Measurements from ENCODE around the gene SORBS2.

Gene SORBS2

GRCh38 chr4:185797596-185798338 lies 14.2 kb downstream of the SORBS2 start:
- H2BK120ac ChIP-seq (ENCODE audit: low read depth, low read length) = no peak overlapping the region
- no peak overlapping the region for H2BK5ac ChIP-seq (ENCODE audit: low read length)
- no peak overlapping the region for H2AK5ac ChIP-seq (ENCODE audit: low read length)
- no peak overlapping the region for H3K27ac ChIP-seq (ENCODE audit: low read depth, low read length)
- H3K23ac ChIP-seq (ENCODE audit: low read length) = no peak overlapping the region
- no peak overlapping the region for H3K4me3 ChIP-seq (ENCODE audit: low read length)
- no peak overlapping the region for H3K4me2 ChIP-seq (ENCODE audit: low read length)
- H2BK15ac ChIP-seq (replicated peaks; ENCODE audit: low read depth) = no peak overlapping the region
- no peak overlapping the region for H4K5ac ChIP-seq (ENCODE audit: low read length)
- no peak for DNase-seq
- H3K9ac ChIP-seq (ENCODE audit: low read length) = no peak overlapping the region
- H3K36me3 ChIP-seq (ENCODE audit: control insufficient read depth, insufficient read depth, low read length) = no peaks in the 10 kb centered on the region
- no peaks in the 10 kb centered on the region for H3K27me3 ChIP-seq (ENCODE audit: insufficient read depth, low read length, poor library complexity)
- H3K18ac ChIP-seq (ENCODE audit: low read length) = no peak overlapping the region
- no peak overlapping the region for H3K56ac ChIP-seq (ENCODE audit: low read length)
- no CpG with 5 or more reads among the region's 8 CpGs for WGBS (ENCODE audit: extremely low coverage, insufficient coverage, low lambda C conversion rate)
- H3K4me1 ChIP-seq (ENCODE audit: control insufficient read depth, low read depth, low read length) = no peaks in the 10 kb centered on the region
- H3K79me2 ChIP-seq (ENCODE audit: control insufficient read depth, insufficient read depth, low read length) = no peaks in the 10 kb centered on the region
- no peaks in the 10 kb centered on the region for H3K79me1 ChIP-seq (ENCODE audit: low read length)
- H4K8ac ChIP-seq (ENCODE audit: low read depth, low read length) = no peak overlapping the region
- H3K4ac ChIP-seq (ENCODE audit: low read depth, low read length) = no peak overlapping the region

DNA sequence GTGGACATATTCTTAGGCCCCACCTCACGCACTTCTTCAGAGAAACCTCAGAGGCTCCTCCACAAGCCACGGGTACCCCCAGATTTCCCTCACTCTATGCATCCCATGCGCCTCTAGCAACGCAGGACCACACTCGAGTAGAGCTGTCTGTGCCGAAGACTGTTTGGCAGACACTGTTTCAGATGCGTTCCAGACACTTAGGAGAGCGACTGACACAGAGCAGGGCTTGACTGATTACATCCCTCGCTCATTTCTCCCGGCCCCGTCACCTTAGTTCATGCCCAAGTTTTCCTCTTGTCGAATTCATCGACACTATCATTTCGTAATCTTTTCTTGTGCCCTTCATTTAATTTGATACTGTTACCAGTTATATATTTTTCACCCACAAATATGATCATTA lies 15.0 kb downstream of the SORBS2 start:
- no CpG with 5 or more reads among the region's 14 CpGs for WGBS (ENCODE audit: extremely low coverage, insufficient coverage, low lambda C conversion rate)
- no peaks in the 10 kb centered on the region for H3K27me3 ChIP-seq (ENCODE audit: insufficient read depth, low read length, poor library complexity)
- no peaks in the 10 kb centered on the region for H3K4me1 ChIP-seq (ENCODE audit: control insufficient read depth, low read depth, low read length)
- no peaks in the 10 kb centered on the region for H3K79me1 ChIP-seq (ENCODE audit: low read length)
- H4K8ac ChIP-seq (ENCODE audit: low read depth, low read length) = no peak overlapping the region
- no peak overlapping the region for H3K18ac ChIP-seq (ENCODE audit: low read length)
- H3K9ac ChIP-seq (ENCODE audit: low read length) = no peak overlapping the region
- no peak overlapping the region for H3K4ac ChIP-seq (ENCODE audit: low read depth, low read length)
- no peak overlapping the region for H4K5ac ChIP-seq (ENCODE audit: low read length)
- H3K56ac ChIP-seq (ENCODE audit: low read length) = no peak overlapping the region
- no peaks in the 10 kb centered on the region for H3K36me3 ChIP-seq (ENCODE audit: control insufficient read depth, insufficient read depth, low read length)
- H3K4me2 ChIP-seq (ENCODE audit: low read length) = no peak overlapping the region
- DNase-seq = no peak
- no peak overlapping the region for H2BK15ac ChIP-seq (replicated peaks; ENCODE audit: low read depth)
- no peak overlapping the region for H3K27ac ChIP-seq (ENCODE audit: low read depth, low read length)
- no peak overlapping the region for H2BK5ac ChIP-seq (ENCODE audit: low read length)
- no peak overlapping the region for H2BK120ac ChIP-seq (ENCODE audit: low read depth, low read length)
- H2AK5ac ChIP-seq (ENCODE audit: low read length) = no peak overlapping the region
- no peak overlapping the region for H3K4me3 ChIP-seq (ENCODE audit: low read length)
- no peaks in the 10 kb centered on the region for H3K79me2 ChIP-seq (ENCODE audit: control insufficient read depth, insufficient read depth, low read length)
- H3K23ac ChIP-seq (ENCODE audit: low read length) = no peak overlapping the region

DNA sequence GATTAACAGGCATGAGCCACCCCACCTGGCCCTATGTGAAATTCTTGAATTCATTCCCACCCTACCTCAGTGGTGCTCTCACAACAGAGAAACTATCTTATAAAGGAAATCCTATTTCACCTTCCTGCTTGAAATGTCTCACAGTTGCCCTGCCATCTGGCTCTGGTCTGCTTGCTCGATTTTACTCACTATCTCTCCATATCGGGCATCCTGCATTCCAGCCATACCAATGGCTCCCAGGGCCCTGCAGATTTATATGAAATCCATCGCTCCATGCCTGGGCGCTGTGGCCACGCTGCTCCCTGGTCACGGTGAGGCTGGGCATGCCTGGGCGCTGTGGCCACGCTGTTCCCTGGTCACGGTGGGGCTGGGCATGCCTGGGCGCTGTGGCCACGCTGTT lies 15.8 kb downstream of the SORBS2 start:
- Histone ChIP-seq H3K27me3 (ENCODE audit: insufficient read depth, low read length, poor library complexity) (no peaks in the 10 kb centered on the region), H3K9ac (ENCODE audit: low read length) (no peak overlapping the region), H3K4me2 (ENCODE audit: low read length) (no peak overlapping the region), H3K36me3 (ENCODE audit: control insufficient read depth, insufficient read depth, low read length) (no peaks in the 10 kb centered on the region), H2BK120ac (ENCODE audit: low read depth, low read length) (no peak overlapping the region), H3K4ac (ENCODE audit: low read depth, low read length) (no peak overlapping the region), H2BK5ac (ENCODE audit: low read length) (no peak overlapping the region), H3K27ac (ENCODE audit: low read depth, low read length) (no peak overlapping the region), H4K5ac (ENCODE audit: low read length) (no peak overlapping the region), H3K4me3 (ENCODE audit: low read length) (no peak overlapping the region), H3K18ac (ENCODE audit: low read length) (no peak overlapping the region), H3K56ac (ENCODE audit: low read length) (no peak overlapping the region), H3K79me1 (ENCODE audit: low read length) (no peaks in the 10 kb centered on the region), H4K8ac (ENCODE audit: low read depth, low read length) (no peak overlapping the region), H2BK15ac (replicated peaks; ENCODE audit: low read depth) (no peak overlapping the region), H3K79me2 (ENCODE audit: control insufficient read depth, insufficient read depth, low read length) (no peaks in the 10 kb centered on the region), H3K4me1 (ENCODE audit: control insufficient read depth, low read depth, low read length) (no peaks in the 10 kb centered on the region), H3K23ac (ENCODE audit: low read length) (no peak overlapping the region), H2AK5ac (ENCODE audit: low read length) (no peak overlapping the region)
- DNase-seq = peak; percentile 65
- WGBS (ENCODE audit: extremely low coverage, insufficient coverage, low lambda C conversion rate) = no CpG with 5 or more reads among the region's 11 CpGs

DNA sequence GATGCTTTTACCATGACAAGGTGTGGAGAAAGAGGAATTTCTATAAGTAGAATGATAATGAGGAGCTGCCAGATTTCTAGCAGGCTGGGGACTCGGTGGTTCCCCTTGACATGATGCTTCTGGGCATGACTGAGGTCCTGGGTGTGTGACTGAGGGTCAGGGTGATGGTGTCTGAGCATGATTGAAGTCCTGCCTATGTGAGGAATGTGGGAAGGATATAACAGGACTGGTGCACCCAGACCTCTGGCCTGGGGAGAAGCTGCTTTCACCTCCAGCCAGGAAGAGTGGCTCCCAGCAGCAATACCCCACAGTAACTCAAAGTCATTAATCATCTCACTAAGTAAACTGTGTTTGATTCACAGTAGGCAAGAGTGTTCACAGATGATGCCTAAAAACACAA lies 17.4 kb downstream of the SORBS2 start:
- no peak overlapping the region for H2BK15ac ChIP-seq (replicated peaks; ENCODE audit: low read depth)
- H3K27me3 ChIP-seq (ENCODE audit: insufficient read depth, low read length, poor library complexity) = no peaks in the 10 kb centered on the region
- no peaks in the 10 kb centered on the region for H3K4me1 ChIP-seq (ENCODE audit: control insufficient read depth, low read depth, low read length)
- no peak overlapping the region for H3K9ac ChIP-seq (ENCODE audit: low read length)
- no peak overlapping the region for H3K4ac ChIP-seq (ENCODE audit: low read depth, low read length)
- no peaks in the 10 kb centered on the region for H3K79me2 ChIP-seq (ENCODE audit: control insufficient read depth, insufficient read depth, low read length)
- no peak overlapping the region for H3K18ac ChIP-seq (ENCODE audit: low read length)
- no peak overlapping the region for H3K4me3 ChIP-seq (ENCODE audit: low read length)
- H2BK120ac ChIP-seq (ENCODE audit: low read depth, low read length) = no peak overlapping the region
- H2AK5ac ChIP-seq (ENCODE audit: low read length) = no peak overlapping the region
- H3K36me3 ChIP-seq (ENCODE audit: control insufficient read depth, insufficient read depth, low read length) = no peaks in the 10 kb centered on the region
- no peak overlapping the region for H2BK5ac ChIP-seq (ENCODE audit: low read length)
- no peak overlapping the region for H3K27ac ChIP-seq (ENCODE audit: low read depth, low read length)
- no peak overlapping the region for H4K5ac ChIP-seq (ENCODE audit: low read length)
- H3K79me1 ChIP-seq (ENCODE audit: low read length) = no peaks in the 10 kb centered on the region
- no peak overlapping the region for H3K56ac ChIP-seq (ENCODE audit: low read length)
- WGBS (ENCODE audit: extremely low coverage, insufficient coverage, low lambda C conversion rate) = no CpG with 5 or more reads among the region's 1 CpG
- H3K4me2 ChIP-seq (ENCODE audit: low read length) = no peak overlapping the region
- H4K8ac ChIP-seq (ENCODE audit: low read depth, low read length) = no peak overlapping the region
- DNase-seq = no peak
- no peak overlapping the region for H3K23ac ChIP-seq (ENCODE audit: low read length)

GRCh38 chr4:185793716-185794115 lies 18.3 kb downstream of the SORBS2 start:
- no peaks in the 10 kb centered on the region for H3K79me1 ChIP-seq (ENCODE audit: low read length)
- DNase-seq = no peak

DNA sequence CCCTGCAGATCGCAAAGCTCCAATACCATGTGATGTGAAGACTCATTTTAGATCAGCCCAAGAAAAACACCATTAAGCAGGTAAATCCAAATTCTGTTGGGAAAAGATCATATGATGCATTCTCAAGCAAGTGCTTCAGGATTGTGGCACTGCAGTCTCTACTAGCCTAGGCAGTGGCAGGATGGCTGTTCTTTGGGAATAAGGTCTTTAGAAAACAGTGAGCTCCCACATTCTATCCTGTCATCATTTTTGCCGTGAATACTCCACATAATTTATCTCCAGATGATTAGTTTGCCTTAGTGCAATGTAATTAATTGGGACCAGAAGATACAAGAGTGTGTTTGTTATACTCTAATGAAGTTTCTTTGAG lies 18.9 kb downstream of the SORBS2 start:
- no peaks in the 10 kb centered on the region for H3K79me1 ChIP-seq (ENCODE audit: low read length)
- no peak overlapping the region for H3K4me2 ChIP-seq (ENCODE audit: low read length)
- H4K8ac ChIP-seq (ENCODE audit: low read depth, low read length) = no peak overlapping the region
- H2BK15ac ChIP-seq (replicated peaks; ENCODE audit: low read depth) = no peak overlapping the region
- H2AK5ac ChIP-seq (ENCODE audit: low read length) = no peak overlapping the region
- H3K56ac ChIP-seq (ENCODE audit: low read length) = no peak overlapping the region
- H3K4me1 ChIP-seq (ENCODE audit: control insufficient read depth, low read depth, low read length) = no peaks in the 10 kb centered on the region
- H3K18ac ChIP-seq (ENCODE audit: low read length) = no peak overlapping the region
- no peak overlapping the region for H2BK5ac ChIP-seq (ENCODE audit: low read length)
- H3K36me3 ChIP-seq (ENCODE audit: control insufficient read depth, insufficient read depth, low read length) = no peaks in the 10 kb centered on the region
- H3K27me3 ChIP-seq (ENCODE audit: insufficient read depth, low read length, poor library complexity) = no peaks in the 10 kb centered on the region
- no peak overlapping the region for H3K23ac ChIP-seq (ENCODE audit: low read length)
- no peak overlapping the region for H3K4me3 ChIP-seq (ENCODE audit: low read length)
- no peak overlapping the region for H3K4ac ChIP-seq (ENCODE audit: low read depth, low read length)
- WGBS (ENCODE audit: extremely low coverage, insufficient coverage, low lambda C conversion rate) = no CpG with 5 or more reads among the region's 2 CpGs
- no peak overlapping the region for H3K27ac ChIP-seq (ENCODE audit: low read depth, low read length)
- no peak overlapping the region for H3K9ac ChIP-seq (ENCODE audit: low read length)
- H4K5ac ChIP-seq (ENCODE audit: low read length) = no peak overlapping the region
- no peaks in the 10 kb centered on the region for H3K79me2 ChIP-seq (ENCODE audit: control insufficient read depth, insufficient read depth, low read length)
- no peak overlapping the region for H2BK120ac ChIP-seq (ENCODE audit: low read depth, low read length)
- DNase-seq = no peak

More at GRCh38 chr4:185793716-185794115, 18.3 kb downstream of the SORBS2 start:
- no peak overlapping the region for H3K9ac ChIP-seq (ENCODE audit: low read length)
- no peak overlapping the region for H4K8ac ChIP-seq (ENCODE audit: low read depth, low read length)
- H3K27me3 ChIP-seq (ENCODE audit: insufficient read depth, low read length, poor library complexity) = no peaks in the 10 kb centered on the region
- no peaks in the 10 kb centered on the region for H3K4me1 ChIP-seq (ENCODE audit: control insufficient read depth, low read depth, low read length)
- no peak overlapping the region for H4K5ac ChIP-seq (ENCODE audit: low read length)
- H3K4me2 ChIP-seq (ENCODE audit: low read length) = no peak overlapping the region
- WGBS (ENCODE audit: extremely low coverage, insufficient coverage, low lambda C conversion rate) = no CpG with 5 or more reads among the region's 4 CpGs
- no peak overlapping the region for H3K27ac ChIP-seq (ENCODE audit: low read depth, low read length)
- no peaks in the 10 kb centered on the region for H3K79me2 ChIP-seq (ENCODE audit: control insufficient read depth, insufficient read depth, low read length)
- no peak overlapping the region for H3K18ac ChIP-seq (ENCODE audit: low read length)
- no peaks in the 10 kb centered on the region for H3K36me3 ChIP-seq (ENCODE audit: control insufficient read depth, insufficient read depth, low read length)
- no peak overlapping the region for H2AK5ac ChIP-seq (ENCODE audit: low read length)
- H3K4me3 ChIP-seq (ENCODE audit: low read length) = no peak overlapping the region
- H2BK120ac ChIP-seq (ENCODE audit: low read depth, low read length) = no peak overlapping the region
- no peak overlapping the region for H2BK15ac ChIP-seq (replicated peaks; ENCODE audit: low read depth)
- H3K56ac ChIP-seq (ENCODE audit: low read length) = no peak overlapping the region
- H3K23ac ChIP-seq (ENCODE audit: low read length) = no peak overlapping the region
- no peak overlapping the region for H3K4ac ChIP-seq (ENCODE audit: low read depth, low read length)
- H2BK5ac ChIP-seq (ENCODE audit: low read length) = no peak overlapping the region
